WTC11 (cell line): Measurements from ENCODE around the gene CYP46A1. TPM values are rescaled to one million over a fixed set of nuclear protein-coding genes. Genes with fewer than 3 reads are reported as not detected.

ENCODE experiments used
- ATAC-seq: fragments of 200-7000 bp; cut with Tn5 transposase; 2 replicates; pipeline ENCODE4 v1.10.0; 2021; ENCODE audit warnings: mild to moderate bottlenecking, moderate library complexity
- CTCF ChIA-PET: fragments of 300-600 bp; sonication (Branson Sonifier 250); formaldehyde crosslinking; loops from one replicate; lab custom pipeline; 2021; ENCODE audit warnings: antibody characterized with exemption; lab: Charles Lee
- POLR2A ChIA-PET: fragments of 350-600 bp; sonication (Branson Sonifier 250); formaldehyde crosslinking; loops from one replicate; lab custom pipeline; 2021; ENCODE audit warnings: antibody characterized with exemption; lab: Charles Lee
- DNase-seq: peaks from one replicate; pipeline ENCODE4 v3.0.0; 2021; ENCODE audit warnings: low spot score
- H3K27ac Mint-ChIP-seq: 2 replicates; pipeline ENCODE4 v1.8.0; 2021; ENCODE audit warnings: mixed read lengths
- H3K27me3 Mint-ChIP-seq: 2 replicates; pipeline ENCODE4 v1.8.0; 2021; ENCODE audit warnings: low read depth, mild to moderate bottlenecking, moderate library complexity, mixed read lengths
- H3K36me3 Mint-ChIP-seq: 2 replicates; pipeline ENCODE4 v1.8.0; 2021; ENCODE audit warnings: mixed read lengths
- H3K4me1 Mint-ChIP-seq: 2 replicates; pipeline ENCODE4 v1.8.0; 2022; ENCODE audit warnings: mixed read lengths
- H3K4me3 Mint-ChIP-seq: 2 replicates; pipeline ENCODE4 v1.8.0; 2021; ENCODE audit warnings: mild to moderate bottlenecking, moderate library complexity, mixed read lengths
- H3K9me3 Mint-ChIP-seq: 2 replicates; pipeline ENCODE4 v1.8.0; 2021; ENCODE audit warnings: mixed read lengths
- ATF1 ChIP-seq: sonication (generic); formaldehyde crosslinking; IDR thresholded peaks from 2 replicates; pipeline ENCODE4 v1.8.1; 2023; ENCODE audit warnings: mild to moderate bottlenecking, moderate library complexity, missing genetic modification reagents
- ATF3 ChIP-seq: sonication (generic); formaldehyde crosslinking; conservative IDR thresholded peaks from 2 replicates; pipeline ENCODE4 v1.8.1; 2022; ENCODE audit warnings: mild to moderate bottlenecking, missing genetic modification reagents
- CREM ChIP-seq: sonication (generic); formaldehyde crosslinking; IDR thresholded peaks from 2 replicates; pipeline ENCODE4 v1.8.1; 2022; ENCODE audit warnings: mild to moderate bottlenecking, missing genetic modification reagents, moderate library complexity
- FOXP1 ChIP-seq: sonication (generic); formaldehyde crosslinking; IDR thresholded peaks from 2 replicates; pipeline ENCODE4 v1.8.0; 2022; ENCODE audit warnings: missing genetic modification reagents, mild to moderate bottlenecking, moderate library complexity, borderline replicate concordance
- FOXP4 ChIP-seq: sonication (generic); formaldehyde crosslinking; IDR thresholded peaks from 2 replicates; pipeline ENCODE4 v1.8.0; 2022; ENCODE audit warnings: mild to moderate bottlenecking, missing genetic modification reagents
- GABPB1 ChIP-seq: sonication (generic); formaldehyde crosslinking; IDR thresholded peaks from 2 replicates; pipeline ENCODE4 v1.8.1; 2023; ENCODE audit warnings: mild to moderate bottlenecking, missing genetic modification reagents
- HMGA2 ChIP-seq: fragments of 250-450 bp; sonication (Bioruptor Pico); IDR thresholded peaks from 2 replicates; pipeline ENCODE4 v1.4.0; 2021; ENCODE audit warnings: mild to moderate bottlenecking, moderate library complexity
- MYBL2 ChIP-seq: sonication (generic); formaldehyde crosslinking; IDR thresholded peaks from 2 replicates; pipeline ENCODE4 v1.8.1; 2023; ENCODE audit warnings: mild to moderate bottlenecking, moderate library complexity, missing genetic modification reagents
- NFATC4 ChIP-seq: fragments of 250-450 bp; sonication (Bioruptor Pico); IDR thresholded peaks from 2 replicates; pipeline ENCODE4 v1.9.0; 2021; ENCODE audit warnings: mild to moderate bottlenecking
- OVOL2 ChIP-seq: fragments of 250-450 bp; sonication (Bioruptor Pico); IDR thresholded peaks from 2 replicates; pipeline ENCODE4 v1.9.0; 2021; ENCODE audit warnings: mild to moderate bottlenecking, borderline replicate concordance
- PRRX2 ChIP-seq: fragments of 250-450 bp; sonication (Bioruptor Pico); IDR thresholded peaks from 2 replicates; pipeline ENCODE4 v1.8.0; 2021; ENCODE audit warnings: mild to moderate bottlenecking
- SMAD4 ChIP-seq: sonication (generic); formaldehyde crosslinking; IDR thresholded peaks from 2 replicates; pipeline ENCODE4 v1.8.0; 2022; ENCODE audit warnings: mild to moderate bottlenecking, missing genetic modification reagents
- SP1 ChIP-seq: sonication (generic); formaldehyde crosslinking; conservative IDR thresholded peaks from 2 replicates; pipeline ENCODE4 v1.8.1; 2022; ENCODE audit warnings: missing genetic modification reagents
- ZNF423 ChIP-seq: fragments of 250-450 bp; sonication (Bioruptor Pico); IDR thresholded peaks from 2 replicates; pipeline ENCODE4 v2.1.2; 2022; ENCODE audit warnings: mild to moderate bottlenecking, moderate library complexity
- total RNA-seq: library from RNA; stranded (reverse); gene quantifications from 3 replicates; pipeline ENCODE4 v1.2.3, GENCODE V29; 2021
- TF ChIP-seq, protein P1 (sequence below): sonication (generic); formaldehyde crosslinking; IDR thresholded peaks from 2 replicates; pipeline ENCODE4 v1.8.0; 2023; ENCODE audit warnings: missing genetic modification reagents, mild to moderate bottlenecking, borderline replicate concordance
- TF ChIP-seq, protein P2 (sequence below): sonication (generic); formaldehyde crosslinking; IDR thresholded peaks from 2 replicates; pipeline ENCODE4 v1.8.1; 2022; ENCODE audit warnings: low read depth, mild to moderate bottlenecking, moderate library complexity, missing genetic modification reagents, borderline replicate concordance
- TF ChIP-seq, protein P3 (sequence below): sonication (generic); formaldehyde crosslinking; IDR thresholded peaks from 2 replicates; pipeline ENCODE4 v1.8.1; 2022; ENCODE audit warnings: missing genetic modification reagents, borderline replicate concordance
- TF ChIP-seq, protein P4 (sequence below): sonication (generic); formaldehyde crosslinking; IDR thresholded peaks from 2 replicates; pipeline ENCODE4 v1.8.1; 2023; ENCODE audit warnings: mild to moderate bottlenecking, missing genetic modification reagents

The CYP46A1 gene
- total RNA-seq, 1 experiment from 2014 or later = 0.77 TPM

DNA sequence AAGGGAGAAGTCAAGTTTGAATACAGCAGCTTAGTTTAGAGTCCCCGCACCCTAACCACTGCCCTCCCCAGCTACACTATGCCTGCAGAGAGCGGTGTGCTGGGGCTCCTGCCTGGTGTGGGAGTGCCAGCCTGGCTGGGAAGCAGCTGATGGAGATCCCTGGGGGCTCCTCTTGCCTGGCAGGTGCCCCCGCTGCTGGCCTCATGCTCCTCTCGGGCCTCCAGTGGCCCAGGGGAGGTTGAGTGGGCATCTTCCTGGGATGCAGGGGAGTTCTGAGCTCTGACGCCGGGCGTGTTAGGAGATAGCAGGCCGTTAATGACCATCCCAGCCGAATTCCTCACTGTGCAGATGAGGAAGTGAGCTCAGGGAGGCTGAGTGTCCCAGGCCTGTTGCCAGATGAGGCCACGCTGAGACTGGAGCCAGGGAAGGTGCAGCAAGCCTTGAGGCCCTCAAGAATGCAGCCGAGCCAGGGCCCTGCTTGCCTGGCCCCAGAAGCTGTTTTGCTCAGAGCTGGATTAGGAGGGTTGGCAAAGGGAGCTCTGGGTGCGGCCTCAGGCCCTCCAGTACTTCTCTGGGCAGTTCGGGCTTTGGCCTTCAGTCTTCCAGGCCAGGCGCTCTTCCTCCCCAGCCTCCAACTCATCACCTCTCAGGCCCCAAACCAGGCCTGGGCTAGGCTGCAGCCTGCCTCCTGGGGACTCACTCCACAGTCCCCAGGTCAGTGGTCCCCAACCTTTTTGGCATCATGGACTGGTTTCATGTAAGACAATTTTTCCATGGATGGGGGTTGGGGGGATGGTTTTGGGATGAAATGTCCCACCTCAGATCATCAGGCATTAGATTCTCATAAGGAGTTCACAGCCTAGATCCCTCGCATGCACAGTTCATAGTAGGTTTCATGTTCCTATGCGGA is 6.6 kb upstream of the CYP46A1 start:
- peaks cover 20% of the 10 kb centered on the region for H3K9me3 Mint-ChIP-seq
- no peak overlapping the region for H3K27ac Mint-ChIP-seq
- peaks cover 8% of the 10 kb centered on the region for H3K4me1 Mint-ChIP-seq
- no peak overlapping the region for H3K4me3 Mint-ChIP-seq
- H3K27me3 Mint-ChIP-seq = no peaks in the 10 kb centered on the region
- no peak for DNase-seq
- CTCF ChIA-PET = interaction anchor here (1.0 kb wide), 1 partner anchor 66 kb away, joined by 3 read pairs; no protein-coding TSS in a partner anchor
- TF ChIP-seq, protein P1, sequence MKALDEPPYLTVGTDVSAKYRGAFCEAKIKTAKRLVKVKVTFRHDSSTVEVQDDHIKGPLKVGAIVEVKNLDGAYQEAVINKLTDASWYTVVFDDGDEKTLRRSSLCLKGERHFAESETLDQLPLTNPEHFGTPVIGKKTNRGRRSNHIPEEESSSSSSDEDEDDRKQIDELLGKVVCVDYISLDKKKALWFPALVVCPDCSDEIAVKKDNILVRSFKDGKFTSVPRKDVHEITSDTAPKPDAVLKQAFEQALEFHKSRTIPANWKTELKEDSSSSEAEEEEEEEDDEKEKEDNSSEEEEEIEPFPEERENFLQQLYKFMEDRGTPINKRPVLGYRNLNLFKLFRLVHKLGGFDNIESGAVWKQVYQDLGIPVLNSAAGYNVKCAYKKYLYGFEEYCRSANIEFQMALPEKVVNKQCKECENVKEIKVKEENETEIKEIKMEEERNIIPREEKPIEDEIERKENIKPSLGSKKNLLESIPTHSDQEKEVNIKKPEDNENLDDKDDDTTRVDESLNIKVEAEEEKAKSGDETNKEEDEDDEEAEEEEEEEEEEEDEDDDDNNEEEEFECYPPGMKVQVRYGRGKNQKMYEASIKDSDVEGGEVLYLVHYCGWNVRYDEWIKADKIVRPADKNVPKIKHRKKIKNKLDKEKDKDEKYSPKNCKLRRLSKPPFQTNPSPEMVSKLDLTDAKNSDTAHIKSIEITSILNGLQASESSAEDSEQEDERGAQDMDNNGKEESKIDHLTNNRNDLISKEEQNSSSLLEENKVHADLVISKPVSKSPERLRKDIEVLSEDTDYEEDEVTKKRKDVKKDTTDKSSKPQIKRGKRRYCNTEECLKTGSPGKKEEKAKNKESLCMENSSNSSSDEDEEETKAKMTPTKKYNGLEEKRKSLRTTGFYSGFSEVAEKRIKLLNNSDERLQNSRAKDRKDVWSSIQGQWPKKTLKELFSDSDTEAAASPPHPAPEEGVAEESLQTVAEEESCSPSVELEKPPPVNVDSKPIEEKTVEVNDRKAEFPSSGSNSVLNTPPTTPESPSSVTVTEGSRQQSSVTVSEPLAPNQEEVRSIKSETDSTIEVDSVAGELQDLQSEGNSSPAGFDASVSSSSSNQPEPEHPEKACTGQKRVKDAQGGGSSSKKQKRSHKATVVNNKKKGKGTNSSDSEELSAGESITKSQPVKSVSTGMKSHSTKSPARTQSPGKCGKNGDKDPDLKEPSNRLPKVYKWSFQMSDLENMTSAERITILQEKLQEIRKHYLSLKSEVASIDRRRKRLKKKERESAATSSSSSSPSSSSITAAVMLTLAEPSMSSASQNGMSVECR (CRISPR knock-in tag) = no peak
- TF ChIP-seq, protein P2, sequence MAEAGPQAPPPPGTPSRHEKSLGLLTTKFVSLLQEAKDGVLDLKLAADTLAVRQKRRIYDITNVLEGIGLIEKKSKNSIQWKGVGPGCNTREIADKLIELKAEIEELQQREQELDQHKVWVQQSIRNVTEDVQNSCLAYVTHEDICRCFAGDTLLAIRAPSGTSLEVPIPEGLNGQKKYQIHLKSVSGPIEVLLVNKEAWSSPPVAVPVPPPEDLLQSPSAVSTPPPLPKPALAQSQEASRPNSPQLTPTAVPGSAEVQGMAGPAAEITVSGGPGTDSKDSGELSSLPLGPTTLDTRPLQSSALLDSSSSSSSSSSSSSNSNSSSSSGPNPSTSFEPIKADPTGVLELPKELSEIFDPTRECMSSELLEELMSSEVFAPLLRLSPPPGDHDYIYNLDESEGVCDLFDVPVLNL = no peak
- no peak for TF ChIP-seq ZNF423 (CRISPR knock-in tag)
- TF ChIP-seq, protein P3, sequence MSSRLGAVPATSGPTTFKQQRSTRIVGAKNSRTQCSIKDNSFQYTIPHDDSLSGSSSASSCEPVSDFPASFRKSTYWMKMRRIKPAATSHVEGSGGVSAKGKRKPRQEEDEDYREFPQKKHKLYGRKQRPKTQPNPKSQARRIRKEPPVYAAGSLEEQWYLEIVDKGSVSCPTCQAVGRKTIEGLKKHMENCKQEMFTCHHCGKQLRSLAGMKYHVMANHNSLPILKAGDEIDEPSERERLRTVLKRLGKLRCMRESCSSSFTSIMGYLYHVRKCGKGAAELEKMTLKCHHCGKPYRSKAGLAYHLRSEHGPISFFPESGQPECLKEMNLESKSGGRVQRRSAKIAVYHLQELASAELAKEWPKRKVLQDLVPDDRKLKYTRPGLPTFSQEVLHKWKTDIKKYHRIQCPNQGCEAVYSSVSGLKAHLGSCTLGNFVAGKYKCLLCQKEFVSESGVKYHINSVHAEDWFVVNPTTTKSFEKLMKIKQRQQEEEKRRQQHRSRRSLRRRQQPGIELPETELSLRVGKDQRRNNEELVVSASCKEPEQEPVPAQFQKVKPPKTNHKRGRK (CRISPR knock-in tag) = no peak
- TF ChIP-seq, protein P4, sequence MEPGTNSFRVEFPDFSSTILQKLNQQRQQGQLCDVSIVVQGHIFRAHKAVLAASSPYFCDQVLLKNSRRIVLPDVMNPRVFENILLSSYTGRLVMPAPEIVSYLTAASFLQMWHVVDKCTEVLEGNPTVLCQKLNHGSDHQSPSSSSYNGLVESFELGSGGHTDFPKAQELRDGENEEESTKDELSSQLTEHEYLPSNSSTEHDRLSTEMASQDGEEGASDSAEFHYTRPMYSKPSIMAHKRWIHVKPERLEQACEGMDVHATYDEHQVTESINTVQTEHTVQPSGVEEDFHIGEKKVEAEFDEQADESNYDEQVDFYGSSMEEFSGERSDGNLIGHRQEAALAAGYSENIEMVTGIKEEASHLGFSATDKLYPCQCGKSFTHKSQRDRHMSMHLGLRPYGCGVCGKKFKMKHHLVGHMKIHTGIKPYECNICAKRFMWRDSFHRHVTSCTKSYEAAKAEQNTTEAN (CRISPR knock-in tag) = no peak
- TF ChIP-seq FOXP1 (CRISPR knock-in tag) = no peak
- no peak for TF ChIP-seq MYBL2 (CRISPR knock-in tag)
- TF ChIP-seq ATF1 (CRISPR knock-in tag) = no peak
- no peak for TF ChIP-seq CREM (CRISPR knock-in tag)
- no peak for TF ChIP-seq GABPB1 (CRISPR knock-in tag)
- no peak for TF ChIP-seq OVOL2 (CRISPR knock-in tag)
- TF ChIP-seq, all 79 proteins: peak for 0
- no peak for ATAC-seq
- POLR2A ChIA-PET = no interaction called here
- peaks cover 8% of the 10 kb centered on the region for H3K36me3 Mint-ChIP-seq

DNA sequence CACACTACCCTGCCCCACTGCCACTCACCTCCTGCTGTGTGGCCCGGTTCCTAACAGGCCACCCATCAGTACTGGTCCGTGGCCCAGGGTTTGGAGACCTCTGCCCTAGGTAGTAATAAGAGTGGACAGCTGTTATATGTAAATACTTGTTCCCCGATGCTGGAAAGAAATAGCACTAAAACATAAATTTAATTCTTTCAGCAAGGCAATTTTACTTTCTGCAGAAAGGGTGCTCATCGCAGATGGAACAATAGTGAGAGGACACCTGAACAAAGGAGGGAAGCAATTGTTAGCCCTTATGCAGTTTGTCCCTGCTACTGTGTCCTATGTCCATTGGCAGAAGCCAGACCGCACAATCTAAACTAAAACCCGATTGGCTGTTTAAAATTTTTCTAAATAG is 5.9 kb upstream of the CYP46A1 start:
- DNase-seq (no peak), ATAC-seq (no peak)
- POLR2A ChIA-PET = no interaction called here
- H3K27ac Mint-ChIP-seq = no peak overlapping the region
- peaks cover 20% of the 10 kb centered on the region for H3K9me3 Mint-ChIP-seq
- CTCF ChIA-PET = no interaction called here
- H3K27me3 Mint-ChIP-seq = no peaks in the 10 kb centered on the region
- no peak overlapping the region for H3K4me3 Mint-ChIP-seq
- H3K36me3 Mint-ChIP-seq = peaks cover 8% of the 10 kb centered on the region
- peaks cover 4% of the 10 kb centered on the region for H3K4me1 Mint-ChIP-seq
- TF ChIP-seq NFATC4 = no peak
- no peak for TF ChIP-seq SMAD4
- TF ChIP-seq, protein P4 (CRISPR knock-in tag) = no peak
- TF ChIP-seq PRRX2 (CRISPR knock-in tag) = no peak
- TF ChIP-seq ATF3 (CRISPR knock-in tag) = no peak
- TF ChIP-seq SP1 (CRISPR knock-in tag) = no peak
- TF ChIP-seq HMGA2 (CRISPR knock-in tag) = no peak
- no peak for TF ChIP-seq OVOL2 (CRISPR knock-in tag)
- no peak for TF ChIP-seq FOXP4 (CRISPR knock-in tag)
